GM06990 (cell line): ENCODE data around the gene UBAP2.
A peak's percentile ranks its signal among the peaks of the same experiment; 100 is the strongest.

ENCODE experiments used
- DNase-seq: peaks from one replicate; pipeline ENCODE4 v3.0.0-alpha.2; 2011; ENCODE audit not compliant: insufficient read length; ENCODE audit errors: extremely low read depth
- H3K27me3 ChIP-seq: replicated peaks from 2 replicates; pipeline ENCODE4 v1.6.0; 2011; ENCODE audit warnings: low read length; ENCODE audit not compliant: control insufficient read depth, insufficient read depth
- H3K36me3 ChIP-seq: 2 replicates; pipeline ENCODE4 v1.5.1; 2011; ENCODE audit warnings: low read length; ENCODE audit not compliant: control insufficient read depth, insufficient read depth
- H3K4me3 ChIP-seq: replicated peaks from 2 replicates; pipeline ENCODE4 v1.5.1; 2011; ENCODE audit warnings: low read depth, mild to moderate bottlenecking, control low read depth, low read length
- TF ChIP-seq, protein P1 (sequence below): IDR thresholded peaks from 2 replicates; pipeline ENCODE4 v1.5.1; 2011; ENCODE audit warnings: low read length, control low read depth, mild to moderate bottlenecking, inconsistent platforms; ENCODE audit not compliant: insufficient read depth, poor library complexity, severe bottlenecking

The UBAP2 gene

DNA sequence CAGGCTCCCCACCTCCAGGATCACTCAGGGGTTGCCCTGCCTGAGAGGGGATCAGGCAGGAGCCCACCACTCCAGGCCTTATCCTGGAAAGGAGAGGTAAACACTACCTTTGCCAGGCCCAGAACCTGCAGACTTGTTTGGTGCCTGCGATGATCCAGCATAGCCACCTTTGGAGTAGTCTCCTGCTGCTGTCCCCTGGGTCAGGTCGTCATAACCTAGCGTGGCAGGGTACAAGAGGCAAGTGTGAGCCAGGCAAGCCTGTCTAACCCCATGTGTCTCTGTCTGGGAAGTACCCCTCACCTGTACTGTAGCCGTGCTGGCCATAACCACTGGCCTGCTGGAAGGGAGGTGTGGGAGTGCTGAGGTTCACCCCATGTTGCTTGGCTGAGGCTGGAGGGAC lies 125.6 kb downstream of the UBAP2 start:
- no peaks in the 10 kb centered on the region for H3K27me3 ChIP-seq
- peaks cover 68% of the 10 kb centered on the region for H3K36me3 ChIP-seq
- TF ChIP-seq, protein P1, sequence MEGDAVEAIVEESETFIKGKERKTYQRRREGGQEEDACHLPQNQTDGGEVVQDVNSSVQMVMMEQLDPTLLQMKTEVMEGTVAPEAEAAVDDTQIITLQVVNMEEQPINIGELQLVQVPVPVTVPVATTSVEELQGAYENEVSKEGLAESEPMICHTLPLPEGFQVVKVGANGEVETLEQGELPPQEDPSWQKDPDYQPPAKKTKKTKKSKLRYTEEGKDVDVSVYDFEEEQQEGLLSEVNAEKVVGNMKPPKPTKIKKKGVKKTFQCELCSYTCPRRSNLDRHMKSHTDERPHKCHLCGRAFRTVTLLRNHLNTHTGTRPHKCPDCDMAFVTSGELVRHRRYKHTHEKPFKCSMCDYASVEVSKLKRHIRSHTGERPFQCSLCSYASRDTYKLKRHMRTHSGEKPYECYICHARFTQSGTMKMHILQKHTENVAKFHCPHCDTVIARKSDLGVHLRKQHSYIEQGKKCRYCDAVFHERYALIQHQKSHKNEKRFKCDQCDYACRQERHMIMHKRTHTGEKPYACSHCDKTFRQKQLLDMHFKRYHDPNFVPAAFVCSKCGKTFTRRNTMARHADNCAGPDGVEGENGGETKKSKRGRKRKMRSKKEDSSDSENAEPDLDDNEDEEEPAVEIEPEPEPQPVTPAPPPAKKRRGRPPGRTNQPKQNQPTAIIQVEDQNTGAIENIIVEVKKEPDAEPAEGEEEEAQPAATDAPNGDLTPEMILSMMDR = no peak
- H3K4me3 ChIP-seq = no peak overlapping the region
- DNase-seq = no peak

DNA sequence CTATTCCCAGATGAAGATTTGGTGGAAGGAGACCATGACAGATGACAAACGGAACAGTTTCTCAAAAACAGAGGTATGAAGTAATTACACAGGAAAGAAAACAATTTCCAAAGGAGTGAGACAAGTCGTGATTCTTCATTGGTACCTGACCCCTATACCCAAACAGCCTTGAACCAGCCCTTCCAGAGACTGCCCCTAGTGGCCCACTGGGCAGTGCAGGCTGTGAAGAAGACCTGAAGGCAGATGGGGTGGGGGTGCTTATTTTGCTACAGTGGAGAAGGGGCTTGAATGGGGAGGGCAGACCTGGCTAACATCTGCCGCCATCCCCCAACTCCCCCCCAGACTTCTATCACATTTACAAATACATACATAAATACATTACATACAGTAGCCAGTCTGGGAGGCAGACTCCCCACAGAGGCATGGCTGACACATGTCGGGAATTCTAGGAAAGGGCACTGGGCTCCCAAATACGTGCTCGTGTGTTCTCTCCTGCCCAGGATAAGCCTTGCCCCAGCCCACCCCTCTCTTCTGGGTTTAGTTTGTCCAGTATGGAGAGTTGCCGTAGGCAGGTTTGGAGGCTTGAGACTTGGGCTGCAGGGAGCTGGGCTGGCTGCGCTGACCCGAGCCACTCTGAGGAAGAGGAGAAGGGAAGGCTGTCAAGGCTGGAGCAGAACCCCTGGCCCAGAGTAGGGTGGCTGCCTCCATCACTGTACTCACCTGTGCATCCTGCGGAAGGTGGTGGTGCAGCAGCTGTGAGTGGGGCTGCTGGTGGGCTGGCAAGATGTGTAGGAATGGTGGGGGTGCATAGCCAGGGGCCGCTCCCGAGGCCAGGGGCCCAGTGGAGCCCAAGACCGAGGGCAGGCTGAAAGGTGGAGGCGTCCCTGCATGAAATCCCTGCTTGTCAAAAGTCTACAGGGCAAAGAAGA lies 126.5 kb downstream of the UBAP2 start:
- H3K27me3 ChIP-seq = no peaks in the 10 kb centered on the region
- H3K36me3 ChIP-seq = peaks cover 63% of the 10 kb centered on the region
- DNase-seq = no peak
- TF ChIP-seq, protein P1 = peak; percentile 84
- H3K4me3 ChIP-seq = no peak overlapping the region

DNA sequence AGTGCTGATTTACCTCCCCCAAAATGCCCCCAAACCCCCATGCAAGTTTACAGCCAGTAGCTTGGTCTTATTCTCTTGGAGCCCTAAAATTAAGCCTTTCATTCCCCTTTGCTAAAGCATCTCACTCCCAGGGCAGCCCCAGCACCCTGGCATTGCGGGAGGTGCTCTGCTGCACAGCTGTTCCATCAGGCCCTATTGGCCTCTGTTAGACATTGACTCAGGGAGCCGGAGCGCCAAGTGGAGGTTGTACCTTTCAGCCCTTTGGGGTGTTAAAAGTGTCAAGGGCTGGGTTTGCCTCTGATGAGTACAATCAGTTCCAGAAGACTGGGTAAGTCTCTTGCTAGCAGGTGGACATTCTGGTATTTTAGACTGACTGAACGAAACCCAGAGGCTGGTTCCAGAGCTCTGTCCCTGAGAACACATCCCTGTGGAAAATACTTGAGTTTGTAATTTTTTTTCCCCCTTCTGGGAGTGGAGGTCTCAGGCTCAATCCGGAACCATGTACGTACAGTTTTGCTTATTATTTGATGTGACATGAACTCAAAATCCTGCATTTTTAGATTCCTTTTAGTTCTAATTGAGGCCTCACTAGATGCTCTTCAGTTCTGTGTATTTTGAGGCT lies 129.3 kb downstream of the UBAP2 start:
- Histone ChIP-seq H3K36me3 (peaks cover 45% of the 10 kb centered on the region), H3K27me3 (no peaks in the 10 kb centered on the region), H3K4me3 (no peak overlapping the region)
- TF ChIP-seq, protein P1 = no peak
- no peak for DNase-seq

DNA sequence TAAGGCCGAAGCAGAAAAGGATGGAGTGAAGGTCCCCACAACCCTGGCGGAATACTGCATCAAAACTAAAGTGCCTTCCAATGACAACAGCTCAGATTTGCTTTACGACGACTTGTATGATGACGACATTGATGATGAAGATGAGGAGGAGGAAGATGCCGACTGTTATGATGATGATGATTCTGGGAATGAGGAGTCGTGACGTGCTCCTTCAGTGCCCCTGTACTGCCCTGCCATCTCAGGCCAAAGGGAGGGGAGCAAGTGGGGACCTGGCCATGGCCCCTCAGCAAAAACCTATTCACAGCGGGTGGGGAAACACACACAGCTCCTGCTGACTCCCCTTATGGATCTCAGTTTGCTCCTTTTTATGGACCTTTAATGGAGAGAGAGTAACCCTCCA lies 131.7 kb downstream of the UBAP2 start:
- H3K27me3 ChIP-seq = no peaks in the 10 kb centered on the region
- H3K4me3 ChIP-seq = no peak overlapping the region
- peaks cover 27% of the 10 kb centered on the region for H3K36me3 ChIP-seq
- DNase-seq = no peak
- TF ChIP-seq, protein P1 = no peak

DNA sequence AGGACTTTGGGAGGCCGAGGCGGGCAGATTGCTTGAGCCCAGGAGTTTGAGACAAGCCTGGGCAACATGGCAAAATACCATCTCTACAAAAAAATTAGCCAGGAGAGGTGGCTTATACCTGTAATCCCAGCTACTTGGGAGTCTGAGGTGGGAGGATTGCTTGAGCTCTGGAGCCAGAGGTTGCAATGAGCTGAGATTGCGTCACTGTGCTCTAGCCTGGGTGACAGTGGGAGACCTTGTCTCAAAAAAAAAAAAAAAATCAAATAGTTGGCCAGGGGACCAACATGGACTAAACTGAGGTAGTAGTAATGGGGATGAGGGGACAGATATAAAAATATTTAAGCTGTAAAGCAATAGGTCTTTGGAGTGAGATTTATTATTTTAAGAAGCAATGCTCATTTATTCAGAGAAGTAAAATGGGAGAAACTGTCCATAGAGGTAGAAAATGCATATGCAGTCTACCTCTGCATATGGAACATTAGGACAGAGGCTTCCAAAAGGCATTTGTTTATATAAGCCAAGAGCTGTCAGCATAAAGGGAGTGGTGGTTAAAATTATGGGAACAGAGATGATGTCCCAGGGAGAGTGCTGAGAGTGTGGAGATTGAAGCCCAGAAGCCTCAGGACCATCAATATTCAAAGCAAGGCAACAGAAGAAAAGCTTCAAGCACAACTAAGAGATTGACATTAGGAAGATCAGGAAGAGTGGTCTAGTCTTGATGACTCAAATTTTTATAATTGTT lies 133.6 kb downstream of the UBAP2 start:
- Histone ChIP-seq H3K36me3 (peaks cover 18% of the 10 kb centered on the region), H3K27me3 (no peaks in the 10 kb centered on the region), H3K4me3 (no peak overlapping the region)
- TF ChIP-seq, protein P1 = no peak
- no peak for DNase-seq
